ENCODE data around the gene MYRF. TPM values are rescaled to one million over a fixed set of nuclear protein-coding genes. Genes with fewer than 3 reads are reported as not detected.

MYRF gene
- total and polyA plus RNA-seq, 2 of the 13 experiments (the other 11 are each of a cell fraction or from before 2014, with no cell fraction given): 10.2 to 25.9 TPM

GRCh38 chr11:61828379-61828628 is 75.9 kb downstream of the MYRF start (continued):
- TF ChIP-seq TFDP1 (CRISPR knock-in tag; IDR thresholded peaks at IDR 0.05; ENCODE audit: borderline replicate concordance): 0 out of 2 replicates have a peak, but pooled peaks have one; percentile 6
- TF ChIP-seq PCBP1 (IDR thresholded peaks at IDR 0.05; ENCODE audit: borderline replicate concordance, low read depth, low read length): 0 out of 2 replicates have a peak, but pooled peaks have one; percentile 14
- TF ChIP-seq ZGPAT (CRISPR knock-in tag; IDR thresholded peaks at IDR 0.05): peak; percentile 9; the same call in 1 of the 2 replicates
- 0 out of 2 replicates have a peak, but pooled peaks have one; percentile 69 for TF ChIP-seq ZNF224 (CRISPR knock-in tag; IDR thresholded peaks at IDR 0.05)
- TF ChIP-seq ZNF747 (CRISPR knock-in tag; IDR thresholded peaks at IDR 0.05; ENCODE audit: borderline replicate concordance): no peak; the same call in 1 of the 2 replicates
- TF ChIP-seq THAP9 (CRISPR knock-in tag; IDR thresholded peaks at IDR 0.05; ENCODE audit: borderline replicate concordance): no peak
- no peak for TF ChIP-seq POLR2AphosphoS2 (IDR thresholded peaks at IDR 0.05; ENCODE audit: low read depth, low read length)
- no peak for TF ChIP-seq ZBTB2 (CRISPR knock-in tag; IDR thresholded peaks at IDR 0.05; ENCODE audit: low read depth)
- 0 out of 2 replicates have a peak, but pooled peaks have one; percentile 29 for TF ChIP-seq IRX3 (CRISPR knock-in tag; IDR thresholded peaks at IDR 0.05; ENCODE audit: borderline replicate concordance, low read depth)
- no peak for TF ChIP-seq THRA (CRISPR knock-in tag; IDR thresholded peaks at IDR 0.05; ENCODE audit: borderline replicate concordance)
- TF ChIP-seq ATF2 (CRISPR knock-in tag; IDR thresholded peaks at IDR 0.05): no peak
- 0 out of 2 replicates have a peak, but pooled peaks have one; percentile 22 for TF ChIP-seq TMF1 (CRISPR knock-in tag; IDR thresholded peaks at IDR 0.05; ENCODE audit: low read depth)
- peak; percentile 84 for TF ChIP-seq ZNF280B (CRISPR knock-in tag; IDR thresholded peaks at IDR 0.05; ENCODE audit: borderline replicate concordance)
- 0 out of 2 replicates have a peak, but pooled peaks have one; percentile 66 for TF ChIP-seq ZFP91 (CRISPR knock-in tag; IDR thresholded peaks at IDR 0.05; ENCODE audit: borderline replicate concordance)

All from HepG2 (cell line).